22Rv1 (cell line): ENCODE measurements around the gene TATDN3.

Experiments
- H3K27ac ChIP-seq: fragments of 450-650 bp; 2 replicates; pipeline ENCODE4 v1.5.1; 2017
- CTCF ChIP-seq: fragments of 450-650 bp; IDR thresholded peaks from 2 replicates; pipeline ENCODE4 v1.5.1; 2017; ENCODE audit warnings: mild to moderate bottlenecking
- ZFX ChIP-seq: fragments of 450-650 bp; IDR thresholded peaks from 2 replicates; pipeline ENCODE4 v1.6.1; 2017; ENCODE audit warnings: antibody characterized with exemption, borderline replicate concordance

TATDN3 gene

DNA sequence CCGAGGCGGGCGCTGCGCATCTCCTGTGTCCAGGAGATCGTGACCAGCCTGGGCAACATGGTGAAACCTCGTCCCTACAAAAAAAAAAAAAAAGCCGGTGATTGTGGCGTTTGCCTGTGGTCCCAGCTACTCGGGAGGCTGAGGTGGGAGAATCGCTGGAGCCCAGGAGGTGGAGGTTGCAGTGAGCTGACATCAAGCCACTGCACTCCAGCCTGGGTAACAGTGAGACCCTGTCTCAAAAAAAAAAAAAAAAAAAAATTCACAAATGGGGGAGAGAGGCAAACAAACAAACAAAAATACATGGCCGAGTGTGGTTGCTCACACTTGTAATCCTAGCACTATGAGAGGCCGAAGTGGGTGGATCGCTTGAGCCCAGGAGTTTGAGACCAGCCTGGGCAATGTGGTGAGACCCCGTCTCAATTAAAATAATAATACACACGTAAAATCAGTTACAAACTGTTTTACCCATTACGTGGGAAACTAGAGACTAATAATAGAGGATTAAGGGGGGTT, 758 bp downstream of the TATDN3 start:
- peak overlapping the region; percentile 86 for H3K27ac ChIP-seq
- TF ChIP-seq CTCF: no peak

GRCh38 chr1:212794561-212795014, 2.9 kb downstream of the TATDN3 start:
- H3K27ac ChIP-seq: no peak overlapping the region
- TF ChIP-seq ZFX (no peak), CTCF (no peak)

- TF ChIP-seq ZFX: no peak
- no peak for TF ChIP-seq CTCF
- no peak overlapping the region for H3K27ac ChIP-seq
Observed at GRCh38 chr1:212797681-212798080, 6.0 kb downstream of the TATDN3 start.

DNA sequence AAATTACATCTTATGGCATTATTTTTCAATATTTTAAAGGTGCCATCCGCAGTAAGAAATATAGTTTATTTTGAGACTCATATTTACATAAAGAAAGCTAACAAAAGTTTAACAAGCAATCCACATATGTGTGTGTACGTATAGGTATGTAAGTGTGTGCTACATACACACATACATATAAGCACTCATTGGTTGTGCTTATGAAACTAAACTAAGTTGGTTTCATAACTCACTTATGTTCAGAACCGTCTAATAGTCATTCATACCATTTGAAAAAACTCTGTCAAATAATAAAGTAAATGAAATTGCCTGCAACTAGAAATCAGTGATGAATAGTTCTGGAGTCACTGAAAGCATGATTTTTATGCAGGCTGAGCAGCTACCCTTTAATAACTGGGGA, 14.1 kb downstream of the TATDN3 start:
- H3K27ac ChIP-seq: no peak overlapping the region
- TF ChIP-seq ZFX: no peak

GRCh38 chr1:212814537-212815334, 23.0 kb downstream of the TATDN3 start:
- no peak overlapping the region for H3K27ac ChIP-seq
- no peak for TF ChIP-seq ZFX
- peak; percentile 58 for TF ChIP-seq CTCF

DNA sequence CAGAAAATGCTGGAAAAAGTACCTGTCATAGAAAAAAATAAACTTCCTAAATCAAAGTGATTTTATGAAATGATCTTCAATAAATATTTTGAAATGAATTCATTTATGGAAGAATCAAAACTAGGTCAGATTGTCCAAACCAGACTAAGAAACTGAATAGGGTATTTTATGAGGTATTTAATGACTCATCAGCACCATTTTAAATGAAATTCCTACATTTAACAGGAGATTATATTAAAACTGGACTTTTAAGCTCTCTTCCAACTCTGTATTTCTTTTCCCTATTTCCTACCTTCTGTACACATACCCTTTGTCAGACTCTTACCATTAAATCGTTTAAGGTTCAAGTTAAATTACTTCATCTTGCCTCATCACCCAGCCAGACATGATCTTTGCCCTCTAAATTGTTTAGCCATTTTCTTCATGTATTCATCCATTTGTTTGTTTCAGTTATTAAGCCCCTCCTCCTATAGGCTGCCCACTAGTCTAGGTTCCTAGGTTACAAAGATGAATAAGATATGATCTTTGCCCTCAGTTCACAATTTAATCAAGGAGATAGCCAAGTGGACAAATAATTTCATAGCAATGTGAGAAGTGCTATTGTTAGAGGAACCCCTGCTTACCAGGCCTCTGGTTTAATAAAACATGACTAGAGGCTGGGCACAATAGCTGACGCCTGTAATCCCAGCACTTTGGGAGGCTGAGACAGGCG, 25.0 kb downstream of the TATDN3 start:
- TF ChIP-seq ZFX (no peak), CTCF (no peak)
- H3K27ac ChIP-seq: no peak overlapping the region

DNA sequence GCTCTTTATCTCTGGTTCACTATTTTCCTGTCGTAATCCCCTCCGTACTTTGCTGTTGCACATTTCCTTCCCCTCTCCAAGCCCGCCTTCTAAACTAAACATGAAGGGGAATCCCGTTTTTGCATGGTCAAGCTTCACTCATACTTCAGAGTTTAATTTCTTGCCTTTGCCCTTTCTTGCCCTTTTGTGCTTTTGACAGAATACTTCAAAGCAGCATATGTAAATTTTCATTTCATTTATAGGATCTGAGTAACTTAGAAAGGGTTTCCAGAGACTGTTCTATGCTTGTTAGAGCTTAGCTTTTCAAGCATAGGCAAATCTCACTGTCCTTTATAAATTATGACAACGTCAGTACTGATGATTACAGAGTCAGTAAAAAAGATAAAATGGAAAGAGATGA, 28.0 kb downstream of the TATDN3 start:
- H3K27ac ChIP-seq: no peak overlapping the region
- TF ChIP-seq ZFX (no peak), CTCF (no peak)
